Rectal smooth muscle tissue (tissue), 1 donor: Measurements from ENCODE around the gene TMEM132D.

Source experiments
- H3K27ac ChIP-seq: one replicate; pipeline ENCODE4 v1.7.0; 2013; ENCODE audit warnings: low read depth, low read length, inconsistent platforms
- H3K27me3 ChIP-seq: one replicate; pipeline ENCODE4 v1.7.0; 2013; ENCODE audit warnings: low read length; ENCODE audit not compliant: control insufficient read depth, insufficient read depth
- H3K36me3 ChIP-seq: one replicate; pipeline ENCODE4 v1.7.0; 2013; ENCODE audit warnings: low read length; ENCODE audit not compliant: control insufficient read depth, insufficient read depth
- H3K4me1 ChIP-seq: one replicate; pipeline ENCODE4 v1.7.0; 2013; ENCODE audit warnings: low read length; ENCODE audit not compliant: control insufficient read depth, insufficient read depth
- H3K4me3 ChIP-seq: one replicate; pipeline ENCODE4 v1.7.0; 2013; ENCODE audit warnings: low read length
- H3K9ac ChIP-seq: one replicate; pipeline ENCODE4 v1.7.0; 2013; ENCODE audit warnings: low read length

The TMEM132D gene

DNA sequence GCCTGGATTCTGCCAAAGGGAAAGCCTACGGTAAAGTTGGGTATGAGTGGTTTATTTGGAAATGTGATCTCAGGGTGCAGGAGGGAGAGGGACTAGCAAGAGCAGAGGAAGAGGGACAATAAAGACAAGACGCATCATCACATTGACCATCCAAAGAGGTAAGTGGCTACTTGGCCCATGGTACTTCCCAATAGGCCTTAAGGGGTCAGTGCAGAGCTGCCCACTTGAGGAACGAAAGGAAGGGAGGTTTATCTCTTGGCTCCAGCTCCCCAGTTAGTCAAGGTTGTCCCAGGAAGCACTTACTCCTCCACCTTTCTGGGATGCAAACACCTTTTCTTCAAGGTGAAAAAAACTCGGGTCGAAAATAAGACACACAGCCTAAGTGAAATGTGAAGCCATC lies 323.9 kb downstream of the TMEM132D start:
- Histone ChIP-seq H3K27ac (no peak overlapping the region), H3K27me3 (no peaks in the 10 kb centered on the region), H3K4me1 (no peaks in the 10 kb centered on the region), H3K36me3 (no peaks in the 10 kb centered on the region), H3K4me3 (no peak overlapping the region), H3K9ac (no peak overlapping the region)

DNA sequence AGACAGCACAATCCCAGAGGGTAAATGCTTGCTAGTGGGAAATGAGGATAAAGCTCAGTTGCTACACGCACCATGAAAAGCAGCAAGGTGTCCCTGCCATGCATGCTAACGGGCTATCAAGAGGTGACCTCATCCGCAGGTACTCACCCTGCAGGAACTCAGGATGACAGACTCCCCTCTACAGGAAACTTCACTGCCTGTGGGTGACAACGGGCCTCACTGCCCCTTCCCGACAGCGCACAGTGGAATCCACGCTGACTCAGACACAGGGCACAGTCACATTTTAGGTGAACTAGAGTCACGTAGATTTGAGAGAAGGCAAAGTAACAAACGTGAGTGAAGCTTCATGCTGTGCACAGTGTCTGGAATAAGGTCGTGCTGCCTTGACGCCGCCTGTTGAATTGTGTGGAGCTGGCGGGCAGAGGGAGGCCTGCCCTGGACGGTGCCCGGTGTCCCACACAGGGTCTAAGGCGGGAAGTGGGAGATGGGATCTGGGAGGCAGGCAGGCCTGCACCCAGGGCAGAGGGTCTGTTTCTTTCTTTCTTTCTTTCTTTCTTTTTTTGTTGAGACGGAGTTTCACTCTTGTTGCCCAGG lies 331.8 kb downstream of the TMEM132D start:
- Histone ChIP-seq H3K27ac (no peak overlapping the region), H3K4me3 (no peak overlapping the region), H3K9ac (no peak overlapping the region), H3K36me3 (no peaks in the 10 kb centered on the region), H3K27me3 (no peaks in the 10 kb centered on the region), H3K4me1 (no peaks in the 10 kb centered on the region)

DNA sequence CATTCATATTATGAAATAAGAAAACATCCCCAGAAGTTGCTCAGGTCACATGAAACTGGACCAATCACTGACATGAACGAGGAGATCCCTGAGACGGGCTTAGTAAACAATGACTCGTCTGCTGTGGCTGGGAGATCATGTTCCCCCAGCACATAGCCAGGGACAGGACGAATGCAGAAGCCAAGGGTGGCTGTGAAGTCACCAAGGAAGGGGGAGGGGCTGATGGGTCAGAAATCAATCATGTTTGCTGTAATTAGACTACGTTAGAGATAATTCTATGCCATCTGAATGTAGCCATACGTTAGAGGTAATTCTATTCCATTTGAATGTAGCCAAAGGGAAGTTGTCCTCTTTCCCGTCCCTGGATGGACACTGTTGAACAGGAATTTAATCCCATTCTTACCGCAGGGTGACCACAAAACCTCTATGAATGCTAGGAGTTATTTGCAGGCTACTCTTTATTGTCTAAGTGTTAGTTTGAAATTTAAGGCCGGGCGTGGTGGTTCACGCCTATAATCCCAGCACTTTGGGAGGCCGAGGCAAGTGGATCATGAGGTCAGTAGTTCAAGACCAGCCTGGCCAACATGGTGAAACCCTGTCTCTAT lies 332.9 kb downstream of the TMEM132D start:
- H3K27ac ChIP-seq, result no peak overlapping the region
- H3K27me3 ChIP-seq, result no peaks in the 10 kb centered on the region
- H3K36me3 ChIP-seq, result no peaks in the 10 kb centered on the region
- no peaks in the 10 kb centered on the region for H3K4me1 ChIP-seq
- H3K9ac ChIP-seq, result no peak overlapping the region
- H3K4me3 ChIP-seq, result no peak overlapping the region

DNA sequence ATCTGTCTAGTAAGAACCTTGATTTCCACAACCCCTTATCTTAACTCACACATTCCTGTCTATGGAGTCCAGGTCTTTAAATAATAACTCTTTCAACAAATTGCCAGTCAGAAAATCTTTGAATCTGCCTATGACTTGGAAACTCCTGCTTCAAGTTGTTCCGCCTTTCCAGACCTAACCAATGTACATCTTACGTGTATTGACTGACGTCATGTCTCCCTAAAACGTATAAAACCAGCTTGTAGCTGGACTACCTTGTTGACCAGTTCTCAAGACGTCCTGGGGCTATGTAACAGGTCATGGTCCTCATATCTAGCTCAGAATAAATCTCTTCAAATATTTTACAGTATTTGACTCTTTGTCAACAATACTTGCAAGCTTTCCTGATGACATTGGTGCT lies 337.0 kb downstream of the TMEM132D start:
- H3K27me3 ChIP-seq, result no peaks in the 10 kb centered on the region
- no peak overlapping the region for H3K4me3 ChIP-seq
- H3K36me3 ChIP-seq, result no peaks in the 10 kb centered on the region
- H3K9ac ChIP-seq, result no peak overlapping the region
- no peak overlapping the region for H3K27ac ChIP-seq
- no peaks in the 10 kb centered on the region for H3K4me1 ChIP-seq

DNA sequence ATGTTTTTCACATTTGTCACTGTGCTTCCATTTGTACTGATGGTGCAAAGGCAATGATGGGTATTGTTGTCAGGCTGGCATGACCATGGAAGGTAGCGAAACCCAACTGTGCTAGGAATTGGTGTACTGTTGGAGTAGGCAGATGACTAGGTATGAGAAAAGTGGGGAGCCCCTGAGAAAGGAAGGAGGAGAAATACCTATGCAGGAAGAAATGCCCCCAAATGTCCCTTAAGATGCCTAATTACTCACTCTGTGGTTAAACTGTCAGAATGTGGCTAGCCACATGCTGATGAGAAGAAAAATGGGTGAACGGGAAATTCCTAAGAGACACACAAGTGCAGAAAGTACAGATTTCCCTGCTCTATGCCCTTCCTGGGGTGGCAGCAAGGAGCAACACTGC lies 339.1 kb downstream of the TMEM132D start:
- Histone ChIP-seq H3K4me1 (no peaks in the 10 kb centered on the region), H3K27ac (no peak overlapping the region), H3K36me3 (no peaks in the 10 kb centered on the region), H3K27me3 (no peaks in the 10 kb centered on the region), H3K9ac (no peak overlapping the region), H3K4me3 (no peak overlapping the region)

DNA sequence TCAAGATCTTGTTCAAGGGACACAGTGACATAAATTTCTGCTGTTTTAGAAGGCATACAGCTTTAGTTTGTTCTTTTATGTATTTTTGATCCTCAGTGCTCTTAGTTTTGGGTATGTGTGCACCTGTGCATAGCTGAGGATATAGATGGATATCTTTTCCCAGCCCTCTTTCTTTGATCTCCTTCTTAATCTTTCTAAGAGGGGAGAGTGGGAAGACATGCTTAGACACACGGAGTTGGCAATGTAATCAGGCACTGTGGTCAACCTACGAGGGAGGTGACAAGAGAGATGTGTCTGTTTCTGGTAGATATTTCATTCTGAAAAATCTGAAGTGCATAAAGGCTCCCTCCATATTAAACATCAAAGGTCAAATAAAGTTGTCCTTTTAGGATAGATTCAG lies 340.6 kb downstream of the TMEM132D start:
- Histone ChIP-seq H3K9ac (no peak overlapping the region), H3K27me3 (no peaks in the 10 kb centered on the region), H3K27ac (no peak overlapping the region), H3K4me3 (no peak overlapping the region), H3K4me1 (no peaks in the 10 kb centered on the region), H3K36me3 (no peaks in the 10 kb centered on the region)

DNA sequence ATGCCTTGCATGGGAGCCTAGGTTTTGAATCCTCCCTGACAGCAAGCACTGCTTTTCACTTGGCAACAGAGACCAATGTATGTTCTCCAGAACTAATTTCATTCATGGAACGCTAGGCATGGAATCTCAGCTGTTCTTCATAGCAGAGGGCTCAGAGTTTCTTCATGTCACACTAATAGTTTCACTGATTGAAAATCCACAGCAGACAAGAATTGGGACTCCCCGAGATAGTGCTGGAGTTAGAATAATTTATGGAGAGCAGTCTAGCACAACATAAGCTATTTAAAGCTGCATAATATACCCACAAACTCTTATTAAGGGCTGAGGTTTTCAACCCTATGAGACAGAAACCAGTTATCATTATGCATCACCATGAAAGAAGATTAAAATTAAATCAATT lies 342.5 kb downstream of the TMEM132D start:
- H3K36me3 ChIP-seq, result no peaks in the 10 kb centered on the region
- H3K4me1 ChIP-seq, result no peaks in the 10 kb centered on the region
- no peaks in the 10 kb centered on the region for H3K27me3 ChIP-seq
- H3K9ac ChIP-seq, result no peak overlapping the region
- H3K27ac ChIP-seq, result no peak overlapping the region
- no peak overlapping the region for H3K4me3 ChIP-seq

DNA sequence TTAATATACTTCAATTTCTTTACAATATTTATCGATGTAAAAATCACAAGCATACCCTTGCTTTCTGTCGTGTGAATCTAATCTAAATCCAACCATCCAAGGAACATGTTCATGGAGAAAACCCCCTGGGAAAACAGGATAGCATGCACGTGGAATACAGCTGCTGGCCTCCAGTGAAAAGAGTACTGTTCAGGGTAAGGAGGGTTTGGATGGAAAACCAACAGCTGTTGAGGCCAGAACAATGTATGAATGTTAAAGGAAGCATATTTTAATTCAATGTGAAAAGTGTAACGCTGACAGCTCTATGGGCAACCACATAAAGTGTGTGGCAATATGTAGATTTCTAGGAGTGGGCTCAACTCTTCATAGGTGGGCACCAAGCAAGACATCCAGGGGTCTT lies 344.0 kb downstream of the TMEM132D start:
- no peak overlapping the region for H3K9ac ChIP-seq
- no peak overlapping the region for H3K27ac ChIP-seq
- H3K4me3 ChIP-seq, result no peak overlapping the region
- no peaks in the 10 kb centered on the region for H3K4me1 ChIP-seq
- H3K27me3 ChIP-seq, result no peaks in the 10 kb centered on the region
- no peaks in the 10 kb centered on the region for H3K36me3 ChIP-seq

DNA sequence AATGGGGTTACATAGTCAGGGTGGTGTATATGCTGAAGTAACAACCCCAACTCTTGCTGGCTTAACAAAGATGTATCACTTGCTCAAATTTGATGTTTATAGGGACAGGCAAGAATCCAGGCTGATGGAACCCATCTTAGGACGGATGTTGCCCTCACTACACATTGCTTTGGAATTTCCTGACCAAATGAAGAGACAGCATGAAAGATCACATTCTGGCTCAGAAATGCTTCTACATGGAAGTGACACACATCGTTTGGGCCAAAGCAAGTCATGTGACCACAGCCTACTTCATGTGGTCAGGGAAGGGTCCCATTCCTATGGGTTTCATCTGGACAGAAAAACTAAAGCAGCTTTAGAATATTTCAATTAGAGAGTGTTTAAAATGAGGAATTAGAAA lies 345.8 kb downstream of the TMEM132D start:
- Histone ChIP-seq H3K4me1 (no peaks in the 10 kb centered on the region), H3K27me3 (no peaks in the 10 kb centered on the region), H3K27ac (no peak overlapping the region), H3K4me3 (no peak overlapping the region), H3K36me3 (no peaks in the 10 kb centered on the region), H3K9ac (no peak overlapping the region)

DNA sequence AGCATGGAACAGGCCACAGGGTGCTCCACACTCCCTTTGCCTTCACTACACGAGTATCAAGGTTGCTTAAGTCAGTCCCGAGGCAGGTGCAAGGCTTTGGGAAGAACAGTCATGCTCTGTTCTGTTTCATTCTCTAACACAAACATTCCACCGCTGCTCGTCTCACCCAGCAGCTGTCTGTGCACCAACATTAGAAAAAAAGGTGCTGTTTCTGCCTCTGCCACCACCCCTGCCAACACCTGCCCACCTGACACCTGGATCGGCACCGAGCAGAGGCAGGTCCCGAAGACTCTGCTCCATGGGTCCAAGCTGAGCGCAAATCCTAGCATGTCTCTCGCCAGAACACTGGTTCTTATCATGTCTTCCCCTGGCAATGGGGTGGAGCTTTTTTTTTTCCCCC lies 347.7 kb downstream of the TMEM132D start:
- Histone ChIP-seq H3K4me1 (no peaks in the 10 kb centered on the region), H3K36me3 (no peaks in the 10 kb centered on the region), H3K27ac (no peak overlapping the region), H3K27me3 (no peaks in the 10 kb centered on the region), H3K4me3 (no peak overlapping the region), H3K9ac (no peak overlapping the region)

DNA sequence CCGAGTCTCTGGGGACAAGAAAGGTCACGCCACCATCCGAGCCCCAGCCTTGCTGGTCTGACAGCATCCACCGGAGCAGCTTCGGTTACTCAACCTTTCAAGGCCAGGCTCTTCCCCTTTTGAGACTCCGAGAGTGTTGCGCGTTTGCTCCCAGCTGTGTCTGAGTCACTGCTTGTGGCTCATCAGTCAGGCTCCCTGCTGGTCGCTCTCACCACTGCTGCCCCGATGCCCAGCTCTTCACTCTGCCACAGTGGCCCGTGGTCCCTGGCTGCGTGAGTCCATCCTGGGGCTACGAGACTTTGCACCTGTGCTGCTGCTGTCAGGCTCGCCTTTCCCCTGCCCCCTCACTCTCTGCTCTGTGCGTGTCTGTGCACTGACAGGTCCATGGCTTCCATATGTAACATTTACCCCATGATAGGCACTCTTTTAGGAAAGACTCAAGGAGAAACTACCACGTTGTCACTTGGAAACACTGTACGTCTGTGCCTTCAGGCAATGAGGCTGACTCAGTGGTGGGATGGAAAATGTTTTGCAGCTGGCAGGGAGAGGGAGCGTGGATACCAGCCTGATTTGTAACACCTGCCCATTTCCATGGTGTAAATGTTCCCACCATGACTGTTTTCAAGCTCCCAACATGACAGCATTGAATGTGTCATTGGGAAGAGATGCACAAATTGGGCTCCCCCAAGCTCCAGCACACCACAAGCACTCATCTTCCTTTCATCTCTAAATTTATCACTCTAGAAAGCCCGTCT lies 350.7 kb downstream of the TMEM132D start:
- H3K9ac ChIP-seq, result no peak overlapping the region
- no peaks in the 10 kb centered on the region for H3K4me1 ChIP-seq
- H3K4me3 ChIP-seq, result no peak overlapping the region
- no peaks in the 10 kb centered on the region for H3K27me3 ChIP-seq
- no peak overlapping the region for H3K27ac ChIP-seq
- H3K36me3 ChIP-seq, result no peaks in the 10 kb centered on the region

DNA sequence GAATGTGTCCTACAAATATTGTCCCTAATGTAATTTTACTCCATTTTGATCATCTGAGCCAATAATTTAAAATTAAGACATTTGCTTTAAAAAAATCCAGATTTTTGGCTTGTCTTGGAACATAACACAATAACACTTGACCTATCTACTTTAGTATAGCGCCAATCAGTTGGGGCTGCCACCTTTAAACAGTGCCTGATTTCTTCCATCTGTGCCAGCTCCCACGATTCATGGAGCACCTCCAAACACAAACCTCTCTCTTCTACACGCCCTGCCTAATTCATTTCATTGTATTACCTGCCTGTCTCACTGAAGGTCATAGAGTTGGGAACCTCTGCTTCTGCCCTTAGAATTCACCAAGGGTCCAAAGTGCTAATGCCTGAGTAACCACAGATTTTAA lies 352.4 kb downstream of the TMEM132D start:
- Histone ChIP-seq H3K36me3 (no peaks in the 10 kb centered on the region), H3K9ac (no peak overlapping the region), H3K27ac (no peak overlapping the region), H3K27me3 (no peaks in the 10 kb centered on the region), H3K4me1 (no peaks in the 10 kb centered on the region), H3K4me3 (no peak overlapping the region)

DNA sequence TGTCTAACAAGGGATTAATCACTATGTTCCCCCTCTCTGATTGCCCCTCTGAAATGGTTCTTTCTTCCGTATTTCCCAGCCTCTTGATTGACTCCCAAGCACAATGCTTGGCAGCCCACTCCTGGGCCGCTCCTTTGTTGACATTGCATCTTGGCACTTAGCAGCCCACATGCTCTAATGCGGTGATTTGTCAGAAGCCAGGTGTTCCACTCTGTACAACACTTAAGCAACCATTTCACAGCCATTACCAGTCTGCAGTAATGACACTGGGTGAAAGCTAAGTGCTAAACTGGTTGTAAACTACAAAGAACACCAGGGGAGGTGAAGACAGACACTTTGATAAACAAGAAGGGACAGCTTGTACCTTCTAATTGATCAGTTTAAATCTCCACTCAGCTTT lies 353.5 kb downstream of the TMEM132D start:
- no peaks in the 10 kb centered on the region for H3K4me1 ChIP-seq
- no peak overlapping the region for H3K4me3 ChIP-seq
- no peak overlapping the region for H3K27ac ChIP-seq
- H3K36me3 ChIP-seq, result no peaks in the 10 kb centered on the region
- H3K27me3 ChIP-seq, result no peaks in the 10 kb centered on the region
- no peak overlapping the region for H3K9ac ChIP-seq
